ENCODE results near the gene LTBP4.

The LTBP4 gene

GRCh38 chr19:40610396-40611064, 9.4 kb downstream of the LTBP4 start:
- TF ChIP-seq SIN3A (IDR thresholded peaks at IDR 0.05; ENCODE audit: borderline replicate concordance, insufficient read depth, low read length) (no peak), POLR2AphosphoS5 (IDR thresholded peaks at IDR 0.05; ENCODE audit: low read depth, low read length) (no peak), TAF1 (IDR thresholded peaks at IDR 0.05; ENCODE audit: borderline replicate concordance, insufficient read depth, low read length) (no peak), REST (IDR thresholded peaks at IDR 0.05; ENCODE audit: insufficient read depth in 1 of 2, low read depth in 2 of 2, low read length in 2 of 2) (no peak), FOXP2 (optimal IDR thresholded peaks at IDR 0.05; ENCODE audit: borderline replicate concordance, extremely low read depth, extremely low read length, insufficient read depth) (no peak)

GRCh38 chr19:40611096-40611495, 9.9 kb downstream of the LTBP4 start:
- no peak for TF ChIP-seq FOXP2 (optimal IDR thresholded peaks at IDR 0.05; ENCODE audit: borderline replicate concordance, extremely low read depth, extremely low read length, insufficient read depth)
- no peak for TF ChIP-seq REST (IDR thresholded peaks at IDR 0.05; ENCODE audit: insufficient read depth in 1 of 2, low read depth in 2 of 2, low read length in 2 of 2)
- TF ChIP-seq SIN3A (IDR thresholded peaks at IDR 0.05; ENCODE audit: borderline replicate concordance, insufficient read depth, low read length) = no peak
- no peak for TF ChIP-seq POLR2AphosphoS5 (IDR thresholded peaks at IDR 0.05; ENCODE audit: low read depth, low read length)
- no peak for TF ChIP-seq TAF1 (IDR thresholded peaks at IDR 0.05; ENCODE audit: borderline replicate concordance, insufficient read depth, low read length)

GRCh38 chr19:40611900-40612698, 10.9 kb downstream of the LTBP4 start:
- TF ChIP-seq SIN3A (IDR thresholded peaks at IDR 0.05; ENCODE audit: borderline replicate concordance, insufficient read depth, low read length) = no peak
- TF ChIP-seq FOXP2 (optimal IDR thresholded peaks at IDR 0.05; ENCODE audit: borderline replicate concordance, extremely low read depth, extremely low read length, insufficient read depth) = no peak
- TF ChIP-seq TAF1 (IDR thresholded peaks at IDR 0.05; ENCODE audit: borderline replicate concordance, insufficient read depth, low read length) = no peak
- TF ChIP-seq POLR2AphosphoS5 (IDR thresholded peaks at IDR 0.05; ENCODE audit: low read depth, low read length) = no peak
- TF ChIP-seq REST (IDR thresholded peaks at IDR 0.05; ENCODE audit: insufficient read depth in 1 of 2, low read depth in 2 of 2, low read length in 2 of 2) = no peak

GRCh38 chr19:40612831-40613689, 11.9 kb downstream of the LTBP4 start:
- no peak for TF ChIP-seq SIN3A (IDR thresholded peaks at IDR 0.05; ENCODE audit: borderline replicate concordance, insufficient read depth, low read length)
- no peak for TF ChIP-seq TAF1 (IDR thresholded peaks at IDR 0.05; ENCODE audit: borderline replicate concordance, insufficient read depth, low read length)
- no peak for TF ChIP-seq POLR2AphosphoS5 (IDR thresholded peaks at IDR 0.05; ENCODE audit: low read depth, low read length)
- TF ChIP-seq FOXP2 (optimal IDR thresholded peaks at IDR 0.05; ENCODE audit: borderline replicate concordance, extremely low read depth, extremely low read length, insufficient read depth) = no peak
- TF ChIP-seq REST (IDR thresholded peaks at IDR 0.05; ENCODE audit: insufficient read depth in 1 of 2, low read depth in 2 of 2, low read length in 2 of 2) = no peak
